ENCODE results near the gene EGLN2. TPM values are rescaled to one million over a fixed set of nuclear protein-coding genes. Genes with fewer than 3 reads are reported as not detected.
"Not testable (repeated sequence)": the region's sequence is repeated elsewhere in the genome, so short reads cannot be mapped to it uniquely, and the experiment has no call there.

Gene EGLN2
- total RNA-seq, 1 donor from 2014 or later, result 83.1 TPM

GRCh38 chr19:40831502-40832430, 32.8 kb downstream of the EGLN2 start:
- Mint-ChIP-seq H3K27me3 (ENCODE audit: low read depth) (no peaks in the 10 kb centered on the region), H3K9me3 (ENCODE audit: low read depth) (no peaks in the 10 kb centered on the region), H3K4me1 (ENCODE audit: low read depth) (peaks cover 12% of the 10 kb centered on the region), H3K36me3 (ENCODE audit: low read depth) (peaks cover 13% of the 10 kb centered on the region), H3K4me3 (ENCODE audit: unreplicated experiment) (no peak overlapping the region), H3K27ac (ENCODE audit: unreplicated experiment) (peak overlapping the region; percentile 79)
- no peak for TF ChIP-seq CTCF (IDR thresholded peaks at IDR 0.05)
- no peak for DNase-seq (ENCODE audit: low spot score)

- Mint-ChIP-seq H3K27ac (ENCODE audit: unreplicated experiment) (peak overlapping the region; percentile 79), H3K4me1 (ENCODE audit: low read depth) (peaks cover 12% of the 10 kb centered on the region)
- DNase-seq (ENCODE audit: low spot score); H3K4me3 Mint-ChIP-seq (ENCODE audit: unreplicated experiment); H3K36me3 Mint-ChIP-seq (ENCODE audit: low read depth); H3K27me3 Mint-ChIP-seq (ENCODE audit: low read depth); H3K9me3 Mint-ChIP-seq (ENCODE audit: low read depth): not testable (repeated sequence)
These were observed 33.4 kb downstream of the EGLN2 start for GRCh38 chr19:40832431-40832790.

- not testable (repeated sequence) for H3K27ac Mint-ChIP-seq (ENCODE audit: unreplicated experiment); DNase-seq (ENCODE audit: low spot score); H3K36me3 Mint-ChIP-seq (ENCODE audit: low read depth); H3K4me3 Mint-ChIP-seq (ENCODE audit: unreplicated experiment); H3K9me3 Mint-ChIP-seq (ENCODE audit: low read depth); H3K27me3 Mint-ChIP-seq (ENCODE audit: low read depth)
- H3K4me1 Mint-ChIP-seq (ENCODE audit: low read depth), result peaks cover 12% of the 10 kb centered on the region
These were observed 34.9 kb downstream of the EGLN2 start for GRCh38 chr19:40833728-40834533.

GRCh38 chr19:40836754-40837429, 37.9 kb downstream of the EGLN2 start:
- H3K4me1 Mint-ChIP-seq (ENCODE audit: low read depth), result peaks cover 4% of the 10 kb centered on the region
- no peak for DNase-seq (ENCODE audit: low spot score)
- no peak overlapping the region for H3K27ac Mint-ChIP-seq (ENCODE audit: unreplicated experiment)
- H3K4me3 Mint-ChIP-seq (ENCODE audit: unreplicated experiment), result no peak overlapping the region
- no peak for TF ChIP-seq CTCF (IDR thresholded peaks at IDR 0.05)
- peaks cover 3% of the 10 kb centered on the region for H3K9me3 Mint-ChIP-seq (ENCODE audit: low read depth)
- H3K27me3 Mint-ChIP-seq (ENCODE audit: low read depth), result peaks cover 3% of the 10 kb centered on the region
- H3K36me3 Mint-ChIP-seq (ENCODE audit: low read depth), result peaks cover 4% of the 10 kb centered on the region

- not testable (repeated sequence) for H3K27ac Mint-ChIP-seq (ENCODE audit: unreplicated experiment); H3K27me3 Mint-ChIP-seq (ENCODE audit: low read depth); H3K9me3 Mint-ChIP-seq (ENCODE audit: low read depth); H3K4me1 Mint-ChIP-seq (ENCODE audit: low read depth); H3K36me3 Mint-ChIP-seq (ENCODE audit: low read depth); DNase-seq (ENCODE audit: low spot score); H3K4me3 Mint-ChIP-seq (ENCODE audit: unreplicated experiment)
These were observed 39.5 kb downstream of the EGLN2 start for GRCh38 chr19:40838477-40838876.

GRCh38 chr19:40842012-40842411, 43.0 kb downstream of the EGLN2 start:
- not testable (repeated sequence) for H3K27ac Mint-ChIP-seq (ENCODE audit: unreplicated experiment); DNase-seq (ENCODE audit: low spot score); H3K9me3 Mint-ChIP-seq (ENCODE audit: low read depth); H3K4me1 Mint-ChIP-seq (ENCODE audit: low read depth); H3K4me3 Mint-ChIP-seq (ENCODE audit: unreplicated experiment); H3K36me3 Mint-ChIP-seq (ENCODE audit: low read depth)
- H3K27me3 Mint-ChIP-seq (ENCODE audit: low read depth), result peaks cover 24% of the 10 kb centered on the region

GRCh38 chr19:40842997-40843652, 44.1 kb downstream of the EGLN2 start:
- H3K9me3 Mint-ChIP-seq (ENCODE audit: low read depth), result not testable (repeated sequence)

GRCh38 chr19:40843653-40844052, 44.7 kb downstream of the EGLN2 start:
- H3K27ac Mint-ChIP-seq (ENCODE audit: unreplicated experiment); H3K4me1 Mint-ChIP-seq (ENCODE audit: low read depth); DNase-seq (ENCODE audit: low spot score); H3K9me3 Mint-ChIP-seq (ENCODE audit: low read depth); H3K36me3 Mint-ChIP-seq (ENCODE audit: low read depth): not testable (repeated sequence)
- Mint-ChIP-seq H3K4me3 (ENCODE audit: unreplicated experiment) (peak overlapping the region; percentile 16), H3K27me3 (ENCODE audit: low read depth) (peaks cover 39% of the 10 kb centered on the region)

More at GRCh38 chr19:40842997-40843652, 44.1 kb downstream of the EGLN2 start:
- H3K36me3 Mint-ChIP-seq (ENCODE audit: low read depth); DNase-seq (ENCODE audit: low spot score); H3K27ac Mint-ChIP-seq (ENCODE audit: unreplicated experiment); H3K4me3 Mint-ChIP-seq (ENCODE audit: unreplicated experiment); H3K4me1 Mint-ChIP-seq (ENCODE audit: low read depth): not testable (repeated sequence)
- peaks cover 36% of the 10 kb centered on the region for H3K27me3 Mint-ChIP-seq (ENCODE audit: low read depth)

- H3K4me3 Mint-ChIP-seq (ENCODE audit: unreplicated experiment); DNase-seq (ENCODE audit: low spot score); H3K4me1 Mint-ChIP-seq (ENCODE audit: low read depth); H3K36me3 Mint-ChIP-seq (ENCODE audit: low read depth); H3K9me3 Mint-ChIP-seq (ENCODE audit: low read depth); H3K27ac Mint-ChIP-seq (ENCODE audit: unreplicated experiment): not testable (repeated sequence)
- H3K27me3 Mint-ChIP-seq (ENCODE audit: low read depth), result peaks cover 60% of the 10 kb centered on the region
These were observed 47.7 kb downstream of the EGLN2 start for GRCh38 chr19:40846722-40847121.

GRCh38 chr19:40850277-40850676, 51.3 kb downstream of the EGLN2 start, which contains the start of gene CYP2A6:
Gene CYP2A6, minus strand, starts transcription at chr19:40850447. Its CDS starts 21 bp downstream, at chr19:40850426.
- not testable (repeated sequence) for H3K36me3 Mint-ChIP-seq (ENCODE audit: low read depth); DNase-seq (ENCODE audit: low spot score); H3K9me3 Mint-ChIP-seq (ENCODE audit: low read depth); H3K4me1 Mint-ChIP-seq (ENCODE audit: low read depth); H3K4me3 Mint-ChIP-seq (ENCODE audit: unreplicated experiment); H3K27ac Mint-ChIP-seq (ENCODE audit: unreplicated experiment)
- peaks cover 46% of the 10 kb centered on the region for H3K27me3 Mint-ChIP-seq (ENCODE audit: low read depth)

Data from chondrocyte (in vitro differentiated cells).